ENCODE results near the gene ATP4A.

The ATP4A gene

DNA sequence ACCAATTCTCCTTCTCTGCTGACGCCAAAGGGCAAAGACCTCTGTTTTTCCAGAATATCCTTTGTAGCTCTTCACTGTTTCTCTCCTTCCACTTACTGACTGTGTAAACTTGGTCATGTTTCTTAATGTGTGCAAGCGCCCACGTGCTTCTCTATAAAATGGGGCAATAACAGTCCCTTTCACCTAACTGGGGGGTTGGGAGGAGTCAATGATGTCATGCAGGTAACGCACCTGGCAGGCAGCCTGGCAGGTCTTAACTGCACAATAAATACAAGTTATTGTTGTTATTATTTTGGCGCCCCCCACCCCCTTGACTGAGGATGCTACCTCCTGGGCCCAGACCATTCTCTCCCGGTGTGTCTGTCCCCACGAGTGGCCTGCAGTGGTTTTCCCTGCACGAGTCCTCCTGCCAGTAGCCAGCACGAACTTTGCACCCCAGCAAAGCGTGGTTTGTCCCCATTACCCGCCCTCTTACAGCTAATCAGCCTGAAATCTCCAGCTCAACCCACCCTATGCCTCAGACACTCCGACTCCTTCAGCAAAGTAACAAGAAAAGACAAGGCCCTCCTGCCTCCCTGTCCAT is 40.6 kb downstream of the ATP4A start:
- DNase-seq = no peak

DNA sequence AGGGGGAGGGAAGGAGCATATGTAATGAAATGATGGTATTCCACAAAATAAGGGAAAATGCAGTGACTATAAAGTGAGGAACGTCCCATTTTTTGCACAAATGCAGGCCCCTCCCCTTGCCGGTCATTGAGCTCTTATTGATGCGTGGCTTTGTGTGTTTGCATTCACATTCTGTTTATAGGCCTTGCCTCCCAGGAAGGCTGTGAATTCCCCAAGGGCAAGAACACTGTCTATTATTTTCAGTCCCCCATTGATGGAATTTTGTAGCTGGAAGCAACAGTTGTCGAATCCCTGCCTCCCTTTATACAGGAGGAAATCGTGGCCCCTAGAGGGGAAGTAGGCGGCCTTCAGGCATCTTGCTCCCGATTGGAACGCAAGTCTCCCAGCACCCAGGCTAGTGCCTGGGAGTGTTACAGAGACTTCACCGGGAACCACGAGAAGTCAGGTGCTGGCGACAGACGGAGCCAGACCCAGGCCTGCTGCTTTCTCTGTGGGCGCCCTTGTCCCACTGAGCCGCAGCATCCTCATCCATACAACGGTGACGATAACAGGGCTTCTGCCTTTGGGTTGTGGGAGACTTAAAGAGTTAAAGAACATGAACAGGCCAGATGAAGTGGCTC is 42.2 kb downstream of the ATP4A start:
- no peak for DNase-seq

DNA sequence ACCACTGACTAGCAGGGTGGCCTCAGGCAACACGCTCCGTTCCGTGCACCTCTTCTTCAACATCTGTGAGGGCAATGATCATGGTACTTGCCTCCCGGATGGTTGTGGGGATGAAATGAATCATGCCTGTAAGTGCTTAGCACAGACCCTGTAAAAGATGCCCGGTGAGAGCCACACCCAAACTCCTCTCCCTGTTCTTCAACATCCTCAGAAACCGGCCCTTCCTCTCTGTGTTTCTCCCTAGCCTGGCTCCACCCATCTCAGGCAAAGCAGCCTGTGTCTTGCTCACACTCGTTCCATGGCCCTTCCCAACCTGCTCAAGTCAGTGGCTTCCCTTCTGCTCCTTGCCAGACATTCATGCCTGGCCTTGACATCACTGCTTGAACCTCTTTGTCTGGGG is 44.2 kb downstream of the ATP4A start:
- no peak for DNase-seq

- DNase-seq = peak; percentile 25
Observed at GRCh38 chr19:35518313-35518712, 45.1 kb downstream of the ATP4A start.

GRCh38 chr19:35517342-35517741 is 46.1 kb downstream of the ATP4A start:
- no peak for DNase-seq

DNA sequence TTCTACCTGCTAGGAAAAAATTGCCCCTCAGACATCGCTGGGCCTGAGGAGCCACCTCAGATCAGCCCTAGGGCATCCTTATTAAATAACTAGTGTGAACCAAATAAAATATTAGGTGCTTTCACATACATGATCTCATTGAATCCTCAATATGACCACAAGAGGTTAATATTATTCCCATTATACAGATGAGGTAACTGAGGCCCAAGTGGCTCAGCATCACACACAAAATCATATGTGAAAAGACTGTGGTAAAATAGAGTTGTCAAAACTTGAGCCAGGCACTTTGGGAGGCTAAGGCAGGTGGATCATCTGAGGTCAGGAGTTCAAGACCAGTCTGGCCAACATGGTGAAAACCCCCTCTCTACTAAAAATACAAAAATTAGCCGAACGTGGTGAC is 47.1 kb downstream of the ATP4A start:
- DNase-seq = no peak

DNA sequence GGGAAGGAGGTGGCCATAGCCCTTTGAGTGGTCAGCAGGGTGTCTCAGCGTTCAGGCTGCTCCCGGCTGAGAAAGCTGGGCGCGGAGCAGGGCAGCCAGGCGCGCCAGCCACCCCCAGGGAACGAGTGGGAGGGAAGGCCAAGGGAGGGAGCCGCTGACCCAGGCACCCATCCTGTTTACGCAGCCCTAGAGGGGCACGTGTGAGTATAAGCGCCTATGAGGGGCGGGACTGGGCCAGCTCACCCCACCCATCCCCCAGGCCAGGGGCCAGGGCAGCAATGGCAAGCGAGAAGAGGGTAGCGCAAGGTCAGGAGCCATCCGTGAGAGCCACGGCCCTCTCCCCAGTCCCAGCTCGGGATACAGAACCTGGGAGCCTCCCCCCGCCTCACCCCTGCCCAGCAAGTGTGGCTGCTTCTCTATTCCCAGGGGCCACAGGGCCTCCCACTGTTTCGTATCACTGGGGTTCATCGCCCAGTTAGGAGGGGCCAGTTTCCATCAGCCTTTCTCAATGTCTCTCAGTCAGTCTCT is 49.1 kb downstream of the ATP4A start:
- DNase-seq = no peak

- peak; percentile 15 for DNase-seq
Observed at GRCh38 chr19:35513628-35514281, 49.7 kb downstream of the ATP4A start, which contains the start of gene DMKN. Gene DMKN, minus strand, starts transcription at chr19:35513649. Its CDS starts 174 bp downstream, at chr19:35513475.

- DNase-seq = no peak
Observed at GRCh38 chr19:35512831-35513627, 50.4 kb downstream of the ATP4A start.

- DNase-seq = no peak
Observed at GRCh38 chr19:35511337-35511736, 52.1 kb downstream of the ATP4A start.

- no peak for DNase-seq
Observed at GRCh38 chr19:35510626-35510964, 52.9 kb downstream of the ATP4A start.

GRCh38 chr19:35509861-35510625 is 53.4 kb downstream of the ATP4A start:
- DNase-seq = peak; percentile 61

DNA sequence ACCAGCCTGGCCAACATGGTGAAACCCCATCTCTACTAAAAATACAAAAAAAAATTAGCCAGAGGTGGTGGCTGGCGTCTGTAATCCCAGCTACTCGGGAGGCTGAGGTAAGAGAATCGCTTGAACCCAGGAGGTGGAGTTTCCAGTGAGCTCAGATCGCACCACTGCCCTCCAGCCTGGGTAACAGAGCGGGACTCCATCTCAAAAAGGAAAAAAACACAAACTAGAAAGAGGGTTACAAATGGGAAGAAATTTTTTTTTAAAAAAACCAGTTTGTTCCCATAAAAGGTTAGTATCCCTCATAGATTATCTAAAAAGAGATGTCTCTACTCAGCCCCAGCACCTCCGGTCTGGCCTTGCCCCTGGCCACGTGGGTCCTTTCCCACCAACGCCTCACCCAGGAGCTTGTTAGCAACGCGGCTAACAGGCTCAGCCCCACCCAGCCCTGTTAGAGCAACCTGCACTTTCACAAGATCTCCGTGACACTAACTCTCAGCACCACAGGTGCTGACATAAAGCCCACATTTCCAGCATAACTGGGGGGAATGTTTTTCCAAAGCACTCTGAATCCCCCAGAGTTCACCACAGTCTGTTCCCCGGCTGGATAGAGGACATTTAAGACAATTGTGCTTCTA is 54.3 kb downstream of the ATP4A start:
- DNase-seq = peak; percentile 54

DNA sequence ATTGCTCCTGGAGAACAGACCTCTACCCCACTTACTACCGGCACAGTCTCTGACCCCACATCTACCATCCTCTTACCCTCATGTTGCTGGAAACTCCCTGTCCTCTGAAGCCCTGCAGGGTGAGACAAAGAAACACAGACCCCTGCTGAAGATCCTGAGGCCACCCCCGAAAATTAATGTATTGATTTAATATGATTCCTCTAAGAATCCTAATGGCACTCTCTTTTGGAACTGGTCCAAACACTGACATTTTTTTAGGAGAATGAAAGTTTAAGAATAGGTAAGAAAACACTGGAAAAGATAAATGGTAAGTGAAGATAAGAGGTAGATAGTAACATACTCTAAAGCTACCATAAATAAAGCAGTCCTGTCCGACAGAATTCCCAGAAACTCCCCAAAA is 55.3 kb downstream of the ATP4A start:
- DNase-seq = no peak

- DNase-seq = no peak
Observed at GRCh38 chr19:35507561-35507960, 55.9 kb downstream of the ATP4A start.

DNA sequence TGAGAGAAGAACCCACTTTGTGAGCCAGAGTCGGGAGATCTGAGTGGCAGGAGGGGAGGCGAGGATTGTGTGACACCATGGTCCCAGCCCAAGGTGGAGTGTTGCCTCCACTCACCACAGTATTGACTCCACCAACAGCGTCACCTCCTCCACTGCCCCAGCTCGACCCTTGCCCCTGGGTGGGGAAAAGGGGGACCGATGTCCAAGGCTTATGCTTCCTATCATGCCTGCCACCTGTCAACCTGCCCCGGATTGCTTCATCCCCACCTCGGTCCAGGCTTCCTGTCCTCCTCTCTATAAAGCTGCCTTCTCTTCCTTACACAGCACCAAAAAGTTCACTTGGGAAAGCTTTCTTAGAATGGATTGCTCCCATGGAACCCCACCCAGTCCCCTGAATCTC is 57.4 kb downstream of the ATP4A start:
- no peak for DNase-seq

DNA sequence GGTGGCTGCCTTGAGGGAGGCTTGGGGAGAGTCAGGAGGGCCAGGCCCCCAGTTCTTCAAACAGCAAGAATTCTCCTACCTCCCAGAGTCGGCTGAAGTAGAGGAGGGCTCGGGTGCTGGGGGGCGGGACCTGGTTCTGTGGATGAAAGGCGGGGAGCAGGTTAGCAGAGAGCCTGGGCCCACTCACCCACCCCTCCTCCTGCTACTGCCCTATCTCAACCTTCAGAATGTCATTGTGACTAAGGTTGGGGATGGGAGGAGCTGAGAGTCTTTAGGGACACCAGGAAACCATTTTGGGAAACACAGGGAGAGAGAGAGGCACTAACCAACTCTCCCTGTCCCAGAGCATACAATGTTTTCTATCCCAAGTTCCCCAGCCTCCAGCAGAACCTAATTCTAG is 60.7 kb downstream of the ATP4A start:
- no peak for DNase-seq

DNA sequence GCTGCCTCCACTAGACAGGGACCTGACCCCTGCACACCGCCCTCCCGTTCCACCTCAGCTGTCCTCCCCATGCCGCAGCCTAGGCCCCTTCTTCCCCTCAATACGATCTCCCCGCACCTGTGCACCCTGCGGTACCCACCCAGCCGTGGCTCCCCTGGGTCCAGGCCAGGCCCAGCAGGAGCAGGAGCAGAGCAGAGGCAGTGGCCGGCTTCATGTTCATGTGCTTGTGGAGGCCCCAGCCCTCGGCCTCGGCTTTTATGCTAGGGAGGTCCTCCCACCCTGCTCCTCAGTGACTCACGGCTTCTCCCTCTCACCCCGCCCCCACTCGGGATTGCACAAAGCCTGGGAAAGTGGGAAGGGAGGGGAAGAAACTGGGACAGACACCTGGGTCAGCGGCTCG is 61.8 kb downstream of the ATP4A start:
- DNase-seq = peak; percentile 26

GRCh38 chr19:35500611-35501010 is 62.8 kb downstream of the ATP4A start:
- DNase-seq = no peak

All from kidney glomerular epithelial cell (primary cell).